Measurements from ENCODE around the gene NXNL1. TPM values are rescaled to one million over a fixed set of nuclear protein-coding genes. Genes with fewer than 3 reads are reported as not detected.

Gene NXNL1
- total and polyA plus RNA-seq, 9 of the 15 experiments (the other 6 are each of a cell fraction or from before 2014, with no cell fraction given), result not detected

- TF ChIP-seq REST (IDR thresholded peaks at IDR 0.05; ENCODE audit: borderline replicate concordance), result peak; percentile 11; the same call in 1 of the 2 replicates
- no peak for TF ChIP-seq REST (CRISPR knock-in tag; IDR thresholded peaks at IDR 0.05; ENCODE audit: low read depth)
- no peak for TF ChIP-seq ZNF696 (CRISPR knock-in tag; conservative IDR thresholded peaks at IDR 0.05)
- no peak for TF ChIP-seq ZNF655 (CRISPR knock-in tag; IDR thresholded peaks at IDR 0.05)
- TF ChIP-seq MTA1 (IDR thresholded peaks at IDR 0.05; ENCODE audit: borderline replicate concordance), result peak; percentile 62; the same call in 1 of the 2 replicates
- no peak for TF ChIP-seq ZNF444 (CRISPR knock-in tag; IDR thresholded peaks at IDR 0.05)
- TF ChIP-seq DEAF1 (CRISPR knock-in tag; IDR thresholded peaks at IDR 0.05), result peak; percentile 17; the same call in 1 of the 2 replicates
- TF ChIP-seq SAFB (IDR thresholded peaks at IDR 0.05; ENCODE audit: borderline replicate concordance, low read depth, low read length), result peak; percentile 85
- TF ChIP-seq SIX5 (IDR thresholded peaks at IDR 0.05; ENCODE audit: borderline replicate concordance in 1 of 2, insufficient read depth in 1 of 2, low read depth in 1 of 2, low read length in 2 of 2), result no peak
- peak; percentile 71; the same call in 1 of the 2 replicates for TF ChIP-seq ZNF740 (CRISPR knock-in tag; IDR thresholded peaks at IDR 0.05)
- TF ChIP-seq ZNF740 (tag; IDR thresholded peaks at IDR 0.05), result no peak
- TF ChIP-seq C11orf30 (IDR thresholded peaks at IDR 0.05; ENCODE audit: low read depth), result no peak
- no peak for TF ChIP-seq ZEB2 (IDR thresholded peaks at IDR 0.05)
- no peak for TF ChIP-seq ZNF583 (CRISPR knock-in tag; IDR thresholded peaks at IDR 0.05)
Measured at GRCh38 chr19:17448131-17448967, 12.4 kb downstream of the NXNL1 start, which contains the start of gene TMEM221 (continued).
